BJ (cell line): Measurements from ENCODE around the gene KRTAP5-8. TPM values are rescaled to one million over a fixed set of nuclear protein-coding genes. Genes with fewer than 3 reads are reported as not detected.
"Not testable (repeated sequence)": the region's sequence is repeated elsewhere in the genome, so short reads cannot be mapped to it uniquely, and the experiment has no call there.

Source experiments
- CTCF ChIA-PET: fragments of 350-600 bp; formaldehyde crosslinking; extraction: SDS; loops from one replicate; lab custom pipeline; 2021; ENCODE audit warnings: antibody characterized with exemption, inconsistent platforms; lab: Yijun Ruan, JAX
- POLR2A ChIA-PET: fragments of 300-600 bp; sonication (Branson Sonifier 250); formaldehyde crosslinking; extraction: SDS; loops from one replicate; lab custom pipeline; 2021; ENCODE audit warnings: antibody characterized with exemption; lab: Charles Lee
- DNase-seq: peaks from one replicate; pipeline ENCODE4 v3.0.0-alpha.2; 2011; ENCODE audit warnings: low read depth
- H3K27me3 ChIP-seq: 2 replicates; pipeline ENCODE4 v1.6.0; 2011; ENCODE audit warnings: low read length; ENCODE audit not compliant: control insufficient read depth, insufficient read depth
- H3K36me3 ChIP-seq: 2 replicates; pipeline ENCODE4 v1.5.1; 2011; ENCODE audit warnings: low read length; ENCODE audit not compliant: control insufficient read depth, insufficient read depth
- H3K4me3 ChIP-seq: 2 replicates; pipeline ENCODE4 v1.5.1; 2011; ENCODE audit warnings: low read depth, mild to moderate bottlenecking, control low read depth, low read length
- CTCF ChIP-seq: IDR thresholded peaks from 2 replicates; pipeline ENCODE4 v1.5.1; 2011; ENCODE audit warnings: low read depth, mild to moderate bottlenecking, control low read depth, inconsistent platforms, low read length, moderate library complexity; ENCODE audit not compliant: insufficient read depth
- polyA plus RNA-seq: library from polyadenylated mRNA; depleted of rRNA; stranded (reverse); fragments of >200 nt; gene quantifications from 2 replicates; pipeline ENCODE4 v1.2.3, GENCODE V29; 2011

Gene KRTAP5-8
- polyA plus RNA-seq, 1 experiment: not detected

GRCh38 chr11:71537537-71537936, 288 bp upstream of the KRTAP5-8 start:
- ChIA-PET CTCF (no interaction called here), POLR2A (no interaction called here)
- H3K36me3 ChIP-seq: no peaks in the 10 kb centered on the region
- DNase-seq: no peak
- peaks cover 2% of the 10 kb centered on the region; the same call in 1 of the 2 replicates for H3K27me3 ChIP-seq
- H3K4me3 ChIP-seq: no peak overlapping the region
- no peak for TF ChIP-seq CTCF

GRCh38 chr11:71538666-71538990, 803 bp downstream of the KRTAP5-8 start:
- CTCF ChIA-PET: no interaction called here
- Histone ChIP-seq H3K27me3 (peaks cover 2% of the 10 kb centered on the region; the same call in 1 of the 2 replicates), H3K4me3 (no peak overlapping the region), H3K36me3 (no peaks in the 10 kb centered on the region)
- POLR2A ChIA-PET: no interaction called here
- TF ChIP-seq CTCF: no peak
- no peak for DNase-seq

DNA sequence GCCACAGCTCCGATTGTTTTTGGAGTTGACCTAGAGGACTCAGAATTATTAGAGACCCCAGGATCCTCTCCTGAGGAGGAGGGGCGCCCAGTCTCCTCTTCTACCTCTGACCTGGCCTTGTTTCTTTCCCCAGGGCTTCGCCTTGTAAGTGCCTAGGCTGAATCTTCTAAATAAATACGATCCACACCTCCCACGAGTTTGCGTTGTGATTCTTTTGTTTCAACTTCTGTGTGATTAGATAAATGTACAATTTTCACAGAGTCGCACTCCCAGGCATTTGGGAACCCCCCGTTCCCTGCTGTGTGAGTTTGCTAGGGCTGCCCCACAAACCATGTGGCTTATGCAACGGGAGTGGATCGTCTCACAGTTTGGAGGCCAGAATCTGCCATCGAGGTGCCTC, 1.2 kb downstream of the KRTAP5-8 start:
- no peak for DNase-seq
- Histone ChIP-seq H3K4me3 (no peak overlapping the region), H3K27me3 (peaks cover 2% of the 10 kb centered on the region; the same call in 1 of the 2 replicates), H3K36me3 (no peaks in the 10 kb centered on the region)
- POLR2A ChIA-PET: no interaction called here
- no peak for TF ChIP-seq CTCF
- CTCF ChIA-PET: no interaction called here

DNA sequence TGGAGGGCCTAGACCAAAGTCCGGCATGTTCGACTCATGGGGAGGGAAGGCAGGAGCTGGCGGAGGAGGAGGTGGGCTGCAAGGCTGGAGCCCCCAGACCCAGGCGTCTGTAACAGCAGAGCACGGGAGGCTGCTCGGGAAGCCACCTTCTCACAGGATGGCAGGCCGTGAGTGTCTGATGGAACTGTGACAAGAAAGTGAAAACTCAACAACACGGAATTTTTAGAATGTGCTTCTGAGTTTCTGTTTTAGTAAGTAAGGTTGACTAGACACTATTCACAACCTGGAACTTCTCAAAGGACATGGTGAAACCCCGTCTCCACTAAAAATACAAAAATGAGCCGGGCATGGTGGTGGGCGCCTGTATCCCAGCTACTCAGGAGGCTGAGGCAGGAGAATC, 2.1 kb downstream of the KRTAP5-8 start:
- H3K27me3 ChIP-seq, H3K4me3 ChIP-seq, POLR2A ChIA-PET, H3K36me3 ChIP-seq, DNase-seq: not testable (repeated sequence)
- CTCF ChIA-PET: interaction anchor here (0.8 kb wide), 1 partner anchor 23 kb away, joined by 3 read pairs; no protein-coding TSS in a partner anchor

GRCh38 chr11:71540521-71541304, 2.9 kb downstream of the KRTAP5-8 start:
- CTCF ChIA-PET: interaction anchor here (0.8 kb wide), 1 partner anchor 22 kb away, joined by 3 read pairs; no protein-coding TSS in a partner anchor
- H3K36me3 ChIP-seq, H3K27me3 ChIP-seq, DNase-seq, POLR2A ChIA-PET, H3K4me3 ChIP-seq: not testable (repeated sequence)

GRCh38 chr11:71542382-71542781, 4.6 kb downstream of the KRTAP5-8 start:
- no peak overlapping the region for H3K4me3 ChIP-seq
- H3K36me3 ChIP-seq: no peaks in the 10 kb centered on the region
- peaks cover 2% of the 10 kb centered on the region; the same call in 1 of the 2 replicates for H3K27me3 ChIP-seq
- ChIA-PET POLR2A (no interaction called here), CTCF (interaction anchor here (1.1 to 1.4 kb wide), 2 partner anchors 17 to 38 kb away, joined by 4 read pairs; no protein-coding TSS in a partner anchor)
- no peak for DNase-seq
- no peak for TF ChIP-seq CTCF
